Skeletal muscle cell (primary cell): Measurements from ENCODE around the gene TTC1.
"Not testable (repeated sequence)": the region's sequence is repeated elsewhere in the genome, so short reads cannot be mapped to it uniquely, and the experiment has no call there.

Source experiments
- DNase-seq: peaks from one replicate; pipeline ENCODE4 v3.0.0-alpha.2; 2010; ENCODE audit warnings: low read depth
- H3K4me3 ChIP-seq: 2 replicates; pipeline ENCODE4 v1.5.1; 2011; ENCODE audit warnings: low read depth, mild to moderate bottlenecking, control low read depth, low read length, moderate library complexity

TTC1 gene

DNA sequence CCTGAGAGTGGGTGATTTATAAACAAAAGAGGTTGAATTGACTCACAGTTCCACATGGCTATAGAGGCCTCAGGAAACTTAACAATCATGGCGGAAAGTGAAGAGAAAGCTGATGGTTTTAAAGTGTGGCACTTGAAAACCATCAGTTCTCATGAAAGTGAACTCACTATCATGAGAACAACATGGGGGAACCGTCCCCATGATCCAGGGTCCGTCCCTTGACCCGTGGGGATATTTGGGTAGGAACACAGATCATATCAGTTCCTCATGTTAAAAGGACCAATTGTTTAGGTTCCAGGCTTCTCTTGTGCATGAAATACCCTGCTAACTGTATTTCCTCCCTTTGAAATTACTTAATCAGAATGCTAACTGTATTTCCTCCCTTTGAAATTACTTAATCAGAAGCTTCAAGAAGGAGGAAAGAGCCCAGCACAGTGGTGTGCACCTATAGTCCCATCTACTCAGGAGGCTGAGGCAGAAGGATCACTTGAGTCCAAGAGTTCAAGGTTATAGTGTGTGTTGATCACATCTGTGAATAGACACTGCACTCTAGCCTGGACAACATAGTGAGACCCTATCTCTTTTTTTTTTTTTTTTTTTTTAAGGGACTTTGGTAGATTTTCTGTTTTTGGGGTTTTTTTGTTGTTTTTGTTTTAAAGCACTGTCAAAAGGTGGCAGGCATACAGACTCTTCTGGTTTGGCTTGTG, 24.8 kb downstream of the TTC1 start:
- DNase-seq = no peak
- no peak overlapping the region for H3K4me3 ChIP-seq

DNA sequence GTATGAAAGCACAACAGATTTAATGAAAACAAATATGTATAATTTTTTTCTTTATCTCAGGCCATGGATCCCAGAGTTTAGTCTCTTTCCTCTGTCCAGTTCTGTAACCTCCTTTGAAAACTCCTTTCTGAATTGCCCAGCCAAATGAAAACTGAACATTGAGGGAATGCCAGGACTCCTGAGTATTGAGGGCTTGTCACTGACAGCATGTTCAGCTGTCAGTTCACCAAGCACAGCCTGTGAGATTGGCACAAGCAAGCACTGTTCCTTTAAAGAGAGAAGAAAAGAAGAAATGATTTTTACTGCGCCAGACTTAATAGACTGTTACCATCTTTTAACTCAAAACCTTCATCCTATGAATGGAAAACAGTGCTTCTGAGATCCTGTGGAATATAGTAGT, 27.3 kb downstream of the TTC1 start:
- no peak for DNase-seq
- H3K4me3 ChIP-seq = no peak overlapping the region

DNA sequence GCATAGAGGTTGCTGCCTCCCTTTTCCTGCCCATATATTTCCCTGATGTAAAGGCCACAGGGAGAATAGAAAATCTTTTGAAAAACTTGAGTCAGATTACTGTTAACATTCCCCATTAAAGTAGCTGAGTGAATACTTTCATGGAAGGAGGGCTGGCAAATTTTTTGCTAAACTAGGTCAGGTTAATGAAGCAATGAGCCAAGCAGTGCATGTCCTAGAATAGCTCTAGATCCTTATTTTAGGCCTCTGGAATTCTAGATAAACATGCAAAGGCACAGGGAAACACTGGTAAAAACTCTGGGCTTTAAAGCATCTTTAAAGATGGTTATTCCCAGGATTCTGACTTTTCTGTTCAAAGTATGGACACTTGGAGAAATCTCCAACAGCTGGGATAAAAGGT, 27.9 kb downstream of the TTC1 start:
- no peak for DNase-seq
- H3K4me3 ChIP-seq = no peak overlapping the region

DNA sequence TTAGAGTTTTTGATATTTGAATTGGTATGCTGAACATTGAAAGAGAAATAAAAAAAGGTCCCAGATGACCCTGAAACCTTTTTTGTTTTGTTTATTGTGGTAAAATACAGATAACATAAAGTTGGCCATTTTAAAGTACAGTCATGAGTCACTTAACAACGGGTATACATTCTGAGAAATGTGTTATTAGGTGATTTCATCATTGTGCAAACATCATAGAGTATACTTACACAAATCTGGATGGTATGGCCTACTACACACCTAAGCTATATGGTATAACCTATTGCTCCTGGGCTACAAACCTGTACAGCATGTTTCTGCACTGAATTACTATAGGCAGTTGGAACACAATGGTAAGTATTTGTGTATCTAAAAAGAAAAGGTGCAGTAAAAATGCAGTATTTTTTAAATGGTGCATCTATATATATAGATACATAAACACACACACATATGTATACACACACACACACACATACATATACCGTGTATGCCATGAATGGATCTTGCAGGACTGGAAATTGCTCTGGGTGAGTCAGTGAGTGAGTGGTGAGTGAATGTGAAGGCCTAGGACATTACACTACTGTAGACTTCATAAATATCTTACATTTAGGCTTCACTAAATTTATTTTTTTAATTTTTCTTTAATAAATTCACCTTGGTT, 31.0 kb downstream of the TTC1 start:
- no peak for DNase-seq
- H3K4me3 ChIP-seq = no peak overlapping the region

DNA sequence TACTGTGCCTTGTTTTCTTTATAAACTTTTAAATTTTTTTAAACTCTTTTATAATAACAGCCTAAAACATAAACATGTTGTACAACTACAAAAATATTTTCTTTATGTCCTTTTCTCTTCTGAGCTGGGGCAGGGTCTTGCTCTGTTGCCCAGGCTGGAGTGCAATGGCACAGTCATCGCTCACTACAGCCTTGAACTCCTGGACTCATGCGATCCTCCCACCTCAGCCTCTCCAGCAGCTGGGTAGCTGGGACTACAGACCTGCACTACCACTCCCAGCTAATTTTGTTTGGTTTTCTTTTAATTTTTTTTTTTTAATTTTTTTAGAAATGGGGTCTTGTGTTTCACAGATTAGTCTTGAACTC, 31.5 kb downstream of the TTC1 start:
- no peak overlapping the region for H3K4me3 ChIP-seq
- DNase-seq = no peak

DNA sequence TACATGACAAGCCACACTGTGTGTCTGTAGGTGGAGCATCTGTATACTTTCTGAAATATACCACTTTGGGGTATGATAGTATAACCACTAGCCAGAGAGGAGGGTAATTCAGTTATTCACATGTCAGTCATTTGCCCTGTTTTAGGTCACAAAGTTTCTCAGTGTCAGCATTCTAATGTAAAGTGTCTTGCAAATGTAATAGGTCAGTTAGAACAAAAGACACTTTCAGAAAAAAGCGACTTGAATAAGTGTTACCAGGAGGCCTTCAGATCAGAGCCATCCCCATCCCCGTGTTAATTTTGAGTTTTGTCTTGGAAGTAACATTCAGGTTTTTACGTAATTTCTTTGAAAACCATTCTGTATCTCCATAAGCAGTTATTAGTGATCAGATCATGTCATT, 33.7 kb downstream of the TTC1 start:
- no peak overlapping the region for H3K4me3 ChIP-seq
- DNase-seq = no peak

DNA sequence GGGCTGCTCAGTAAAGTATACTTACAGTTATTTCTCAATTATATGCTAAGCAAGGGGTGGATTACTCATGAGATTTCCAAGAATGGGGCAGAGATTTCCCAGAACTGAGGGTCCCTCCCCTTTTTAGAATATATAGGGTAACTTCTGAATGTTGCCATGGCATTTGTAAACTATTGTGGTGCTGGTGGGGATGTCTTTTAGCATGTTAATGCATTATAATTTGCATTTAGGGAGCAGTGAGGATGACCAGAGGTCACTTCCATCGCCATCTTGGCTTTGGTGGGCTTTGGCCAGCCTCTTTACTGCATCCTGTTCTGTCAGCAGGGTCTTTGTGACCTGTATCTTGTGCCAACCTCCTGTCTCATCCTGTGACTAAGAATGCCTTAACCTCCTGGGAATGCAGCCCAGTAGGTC, 35.5 kb downstream of the TTC1 start:
- no peak for DNase-seq
- H3K4me3 ChIP-seq = no peak overlapping the region

DNA sequence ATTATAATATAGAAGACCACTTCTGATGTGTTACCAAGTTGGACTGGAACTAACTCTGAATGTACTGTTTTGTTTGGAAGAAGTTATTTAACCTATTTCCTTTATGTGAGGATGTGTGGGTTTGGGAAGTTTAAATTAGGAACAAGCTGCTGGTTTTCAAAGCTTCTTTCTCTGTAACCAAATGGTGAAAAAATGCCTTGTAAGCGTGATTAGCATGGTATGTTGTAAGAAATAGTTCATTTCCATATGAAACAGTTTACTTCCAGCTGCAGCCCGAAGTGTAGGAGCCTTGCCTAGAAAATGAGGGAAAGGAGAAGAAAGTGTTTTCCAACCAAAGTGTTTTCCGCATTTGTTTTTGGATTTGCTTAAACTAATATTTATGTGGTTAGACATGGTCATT, 36.0 kb downstream of the TTC1 start:
- H3K4me3 ChIP-seq = no peak overlapping the region
- no peak for DNase-seq

DNA sequence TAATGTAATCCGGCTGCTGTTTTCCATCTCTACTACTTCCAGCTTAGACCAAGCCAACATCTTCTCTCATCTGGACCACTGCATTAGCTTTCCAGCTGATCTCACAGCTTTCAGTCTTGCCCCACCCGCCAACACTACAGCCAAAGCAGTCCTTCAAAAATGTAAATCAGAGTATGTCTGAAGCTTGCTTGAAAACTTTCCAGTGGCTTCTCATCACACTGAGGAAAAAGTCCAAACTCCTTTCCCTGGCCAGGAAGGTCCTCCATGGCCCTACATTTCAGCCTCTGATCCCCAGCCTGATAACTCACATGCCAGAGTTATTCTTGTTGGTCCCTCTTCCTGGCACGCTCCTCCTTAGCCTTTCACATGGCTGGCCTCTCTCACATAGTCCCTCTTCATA, 38.5 kb downstream of the TTC1 start:
- no peak overlapping the region for H3K4me3 ChIP-seq

DNA sequence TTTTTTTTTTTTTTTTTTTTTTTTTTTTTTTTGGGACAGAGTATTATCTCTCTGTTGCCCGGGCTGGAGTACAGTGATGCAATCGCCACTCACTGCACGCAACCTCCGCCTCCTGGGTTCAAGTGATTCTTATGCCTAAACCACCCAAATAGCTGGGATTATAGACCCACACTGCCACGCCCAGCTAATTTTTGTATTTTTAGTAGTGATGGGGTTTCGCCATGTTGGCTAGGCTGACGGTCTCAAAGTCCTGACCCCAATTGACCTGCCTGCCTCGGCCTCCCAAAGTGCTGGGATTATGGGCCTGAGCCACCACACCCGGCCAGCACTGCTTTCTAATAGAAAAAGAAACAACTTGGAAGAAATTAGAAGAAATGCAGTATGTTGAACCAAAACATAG, 39.2 kb downstream of the TTC1 start:
- no peak for DNase-seq
- H3K4me3 ChIP-seq = no peak overlapping the region

More for the DNA sequence above, 38.5 kb downstream of the TTC1 start:
- no peak for DNase-seq

DNA sequence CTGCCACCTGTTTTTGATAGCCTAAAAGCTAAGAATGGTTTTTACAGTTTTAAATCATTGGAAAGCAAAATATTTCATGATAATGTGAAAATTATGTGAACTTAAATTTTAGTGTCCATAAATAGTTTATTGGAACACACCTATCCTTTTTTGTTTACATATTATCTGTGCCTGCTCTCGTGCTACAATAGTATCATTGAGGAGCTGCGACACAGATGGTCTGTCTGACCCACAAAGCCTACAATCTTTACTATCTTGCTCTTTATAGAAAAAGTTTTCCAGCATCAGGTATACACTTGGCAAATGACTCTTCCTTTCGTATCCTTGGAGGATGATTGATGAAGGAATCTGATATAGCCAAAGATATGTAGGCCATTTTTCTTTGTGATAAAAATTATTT, 40.2 kb downstream of the TTC1 start:
- DNase-seq = no peak
- no peak overlapping the region for H3K4me3 ChIP-seq

DNA sequence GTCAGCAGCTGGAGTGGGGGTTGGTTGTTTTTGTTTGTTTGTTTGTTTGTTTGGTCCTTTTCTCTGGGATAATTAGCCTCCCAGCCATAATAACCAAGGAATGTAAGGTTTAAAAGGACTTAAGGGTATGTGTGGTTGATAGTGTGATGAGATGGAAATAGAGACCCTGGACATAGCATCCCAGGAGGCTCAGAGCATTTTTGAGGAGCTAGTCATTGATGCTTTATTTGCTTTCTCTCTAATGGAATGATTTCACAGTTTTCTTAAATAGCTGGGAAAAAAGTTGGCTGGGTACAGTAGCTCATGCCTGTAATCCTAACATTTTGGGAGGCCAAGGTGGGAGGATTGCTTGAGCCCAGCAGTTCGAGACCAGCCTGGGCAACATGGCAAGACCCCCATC, 45.1 kb downstream of the TTC1 start:
- DNase-seq = no peak

DNA sequence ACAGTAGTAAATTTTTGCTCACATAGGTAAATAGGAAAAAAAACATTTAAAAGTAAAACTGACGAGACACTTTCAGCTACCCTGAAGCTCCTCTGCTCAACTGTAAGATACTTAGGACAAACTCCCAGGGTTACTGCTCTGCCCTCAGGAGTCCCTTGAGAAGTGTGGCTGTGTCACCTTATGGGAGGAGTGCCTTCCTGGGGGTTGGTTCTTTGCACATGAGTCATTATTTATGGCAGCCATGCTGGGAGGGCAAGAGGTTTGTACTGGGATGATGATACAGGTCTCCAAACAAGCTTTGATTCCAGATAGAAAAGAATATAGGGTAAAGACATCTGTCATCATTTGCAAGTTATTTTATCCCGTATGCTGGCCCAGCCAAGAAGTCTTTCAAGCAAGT, 45.9 kb downstream of the TTC1 start:
- H3K4me3 ChIP-seq = no peak overlapping the region
- no peak for DNase-seq

More for the DNA sequence above, 45.1 kb downstream of the TTC1 start:
- no peak overlapping the region for H3K4me3 ChIP-seq

DNA sequence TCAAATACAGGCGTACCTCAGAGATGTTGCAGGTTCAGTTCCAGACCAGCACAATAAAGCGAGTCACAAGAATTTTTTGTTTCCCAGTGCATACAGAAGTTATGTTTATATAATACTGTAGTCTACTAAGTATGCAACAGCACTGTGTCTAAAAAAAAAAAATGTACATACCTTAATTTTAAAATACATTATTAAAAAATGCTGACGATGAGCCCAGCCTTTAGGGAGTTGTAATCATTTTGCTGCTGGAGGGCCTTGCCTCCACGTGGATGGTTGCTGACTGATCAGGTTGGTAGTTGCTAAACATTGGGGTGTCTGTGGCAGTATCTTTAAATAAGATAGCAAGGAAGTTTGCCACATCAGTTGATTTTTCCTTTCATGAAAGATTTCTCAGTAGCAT, 48.3 kb downstream of the TTC1 start:
- H3K4me3 ChIP-seq = no peak overlapping the region
- DNase-seq = no peak

DNA sequence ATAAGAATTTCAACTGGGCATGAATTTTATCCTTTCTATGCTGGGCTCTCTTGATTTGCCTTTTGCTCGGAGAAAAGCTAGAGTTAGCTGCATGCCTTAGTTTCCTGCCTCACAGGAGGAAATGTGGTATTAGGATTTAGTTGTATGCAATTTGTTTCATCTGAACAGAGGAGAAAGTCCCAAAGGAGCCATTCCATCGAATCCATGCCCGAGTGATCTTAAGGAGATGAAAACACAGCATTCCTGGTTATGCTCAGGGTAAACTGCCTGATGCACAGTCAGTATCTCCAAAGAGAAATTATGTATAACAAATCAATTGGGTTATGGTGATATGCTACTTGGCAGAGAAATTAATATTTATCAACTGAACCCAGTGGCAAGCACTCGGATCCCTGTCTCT, 51.1 kb downstream of the TTC1 start:
- no peak for DNase-seq

DNA sequence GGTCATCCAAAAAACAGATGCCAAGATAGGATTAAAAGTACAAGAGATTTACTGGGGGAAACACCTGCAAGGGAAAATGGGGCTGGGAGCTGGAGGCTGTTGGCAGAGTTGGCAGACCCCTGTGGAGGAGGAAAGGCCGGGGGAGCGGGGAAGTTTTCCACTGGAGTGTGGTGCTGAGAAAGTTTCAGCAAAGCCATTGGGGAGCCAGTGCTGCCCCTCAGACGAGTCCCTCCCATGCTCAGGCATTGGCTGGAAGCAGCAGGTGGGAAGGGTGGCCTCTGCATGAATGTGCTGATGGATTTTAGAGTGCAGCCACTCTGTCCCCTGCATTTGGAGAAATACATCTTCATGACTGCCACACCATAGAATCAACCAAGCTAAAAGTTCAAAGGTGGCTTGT, 52.8 kb downstream of the TTC1 start:
- H3K4me3 ChIP-seq = no peak overlapping the region
- no peak for DNase-seq

More for the DNA sequence above, 51.1 kb downstream of the TTC1 start:
- H3K4me3 ChIP-seq = no peak overlapping the region

DNA sequence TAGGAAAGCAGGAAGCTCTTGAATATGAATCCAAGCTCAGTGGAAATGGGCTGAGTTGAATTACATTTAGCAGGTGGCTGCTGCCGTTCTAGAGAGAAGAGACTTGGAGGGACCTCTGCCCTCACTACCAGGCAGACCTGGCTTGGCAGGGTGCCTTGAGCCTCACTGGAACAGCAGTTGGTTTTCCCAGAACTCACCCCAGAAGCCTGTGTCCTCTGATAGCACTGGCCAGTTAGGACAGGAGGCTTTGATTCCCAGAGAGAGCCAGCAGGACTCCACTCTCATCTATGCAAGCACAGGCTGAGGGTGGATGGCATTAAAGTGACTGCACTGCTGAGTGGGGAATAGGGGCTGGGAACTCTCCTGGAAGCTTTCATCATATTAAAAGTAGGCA, 55.5 kb downstream of the TTC1 start:
- DNase-seq = no peak
- no peak overlapping the region for H3K4me3 ChIP-seq

DNA sequence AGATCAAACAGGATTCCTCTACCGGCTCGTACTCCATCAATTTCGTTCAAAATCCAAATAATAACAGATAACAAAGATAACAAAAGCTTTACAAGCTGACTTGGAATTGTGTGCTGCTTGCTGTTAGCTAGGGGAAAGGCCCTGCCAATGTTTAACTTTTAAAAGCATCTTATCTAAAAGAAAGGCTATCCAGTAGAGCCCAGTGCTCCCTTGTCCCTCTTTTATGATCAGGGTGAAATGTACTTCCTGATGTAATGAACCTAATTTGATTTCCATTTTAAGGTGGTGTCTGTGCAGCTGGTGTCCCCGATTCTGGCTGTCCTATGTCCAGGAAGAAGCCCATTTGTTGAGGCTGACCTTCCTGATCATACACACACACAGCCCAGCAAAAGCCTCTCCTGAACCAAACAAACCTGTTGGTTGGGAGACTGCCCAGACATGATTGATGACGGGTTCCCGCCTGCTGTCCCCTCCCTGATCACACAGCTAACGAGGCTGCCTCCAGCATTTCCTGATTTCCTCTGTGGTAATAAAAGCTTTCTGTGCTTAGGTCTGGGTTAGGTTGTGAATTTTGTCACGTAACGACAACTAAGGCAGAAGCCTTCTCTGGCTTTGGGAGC, 56.2 kb downstream of the TTC1 start:
- no peak overlapping the region for H3K4me3 ChIP-seq
- DNase-seq = no peak

DNA sequence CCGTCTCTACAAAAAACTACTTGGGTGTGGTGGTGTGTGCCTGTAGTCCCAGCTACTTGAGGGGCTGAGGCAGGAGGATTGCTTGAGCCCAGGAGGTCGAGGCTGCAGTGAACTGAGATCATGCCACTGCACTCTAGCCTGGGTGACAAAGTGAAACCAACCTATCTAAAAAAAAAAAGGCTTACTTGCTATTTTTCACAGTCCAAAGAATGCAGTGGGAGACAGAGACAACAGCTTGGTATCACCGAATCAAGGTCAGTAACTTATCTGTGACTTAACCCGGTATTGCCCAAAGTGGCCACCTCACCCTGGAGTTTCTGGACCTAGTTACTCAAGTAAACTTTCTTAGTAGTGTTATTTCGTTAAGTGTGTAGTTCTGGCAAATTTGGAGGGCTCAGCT, 60.2 kb downstream of the TTC1 start:
- not testable (repeated sequence) for DNase-seq, H3K4me3 ChIP-seq

DNA sequence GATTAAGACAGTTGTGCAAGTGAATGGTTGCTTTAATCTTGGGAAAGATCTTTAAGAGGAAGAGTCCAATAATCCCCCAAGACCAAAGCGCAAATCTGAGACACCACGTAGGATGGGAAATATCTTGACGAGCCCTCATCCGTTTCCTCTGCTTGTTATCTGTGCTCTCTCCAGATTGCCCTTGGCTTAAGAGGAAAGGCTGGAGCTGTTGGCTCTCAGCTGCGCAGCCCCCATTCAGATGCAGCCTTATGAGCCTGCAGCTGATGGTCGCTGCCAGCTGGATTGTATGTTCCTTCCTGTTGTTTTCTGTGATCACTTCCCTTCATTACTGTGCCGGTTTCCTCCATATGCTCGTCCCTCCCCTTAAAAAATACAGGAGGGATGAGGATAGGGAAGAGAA, 62.6 kb downstream of the TTC1 start:
- H3K4me3 ChIP-seq = no peak overlapping the region

DNA sequence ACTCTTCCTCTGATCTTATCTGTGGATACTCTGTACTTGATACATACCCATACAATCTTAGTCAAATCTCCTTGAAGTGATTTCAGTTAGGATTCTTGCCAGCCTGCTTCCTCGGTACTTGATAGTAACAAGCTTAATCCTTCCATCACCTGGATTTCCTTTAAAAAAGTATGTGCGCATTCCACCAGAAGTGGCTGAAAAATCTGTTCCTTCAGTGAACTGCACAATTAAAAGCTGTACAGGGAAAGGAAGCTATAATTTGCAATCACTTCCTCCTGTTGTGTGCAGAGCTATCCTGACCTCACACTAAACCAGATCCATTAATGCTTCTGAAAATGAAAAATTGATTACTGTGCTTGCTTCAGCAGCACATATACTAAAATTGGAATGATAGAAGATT, 63.0 kb downstream of the TTC1 start:
- DNase-seq = no peak
- H3K4me3 ChIP-seq = no peak overlapping the region

More for the DNA sequence above, 62.6 kb downstream of the TTC1 start:
- no peak for DNase-seq
